ENCODE results near the gene MUC4.
"Not testable (repeated sequence)": the region's sequence is repeated elsewhere in the genome, so short reads cannot be mapped to it uniquely, and the experiment has no call there.

The MUC4 gene

DNA sequence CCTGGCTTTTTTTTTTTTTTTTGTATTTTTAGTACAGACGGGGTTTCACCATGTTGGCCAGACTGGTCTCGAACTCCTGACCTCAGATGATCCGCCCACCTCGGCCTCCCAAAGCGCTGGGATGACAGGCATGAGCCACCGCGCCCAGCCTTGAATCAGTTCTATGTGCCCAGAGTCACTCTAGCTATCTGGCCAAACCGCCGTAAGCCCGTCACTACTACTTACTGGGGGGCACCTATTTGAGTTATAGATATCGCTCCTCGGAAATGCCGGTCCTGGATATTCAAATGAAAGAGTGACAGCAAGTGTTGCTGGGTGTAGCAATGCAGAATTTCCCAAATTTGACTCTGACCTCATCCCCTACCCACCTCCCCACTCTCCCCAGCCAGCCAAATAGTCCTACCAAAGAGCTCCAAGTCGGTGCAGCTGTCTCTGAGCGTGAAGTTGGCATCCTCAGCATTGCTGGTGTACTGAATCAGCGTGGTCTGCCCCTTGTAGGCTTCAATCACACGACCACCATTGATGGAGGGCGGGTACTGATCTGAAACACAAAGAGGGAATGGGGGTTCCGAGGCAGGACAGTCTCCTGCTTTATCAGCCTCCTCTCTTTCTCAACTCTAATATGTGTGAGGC, 52.9 kb downstream of the MUC4 start:
- DNase-seq: no peak

- no peak for DNase-seq
Measured at GRCh38 chr3:195757827-195758226, 53.9 kb downstream of the MUC4 start.

DNA sequence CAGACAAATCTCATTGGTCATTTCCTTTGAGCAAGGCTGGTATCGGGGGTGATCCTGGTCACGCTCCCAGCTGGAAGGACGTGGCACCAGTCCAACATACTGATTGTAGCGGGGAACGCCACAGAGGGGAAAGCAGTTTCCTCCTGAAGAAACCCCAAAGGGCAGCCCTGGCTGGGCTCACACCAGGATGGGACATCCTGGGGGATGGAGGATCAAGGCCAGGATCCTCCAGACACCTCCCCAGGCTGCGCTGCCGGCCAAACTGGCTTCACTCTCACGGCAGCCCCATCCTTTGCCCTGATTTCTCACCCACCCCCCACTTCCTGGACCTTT, 54.3 kb downstream of the MUC4 start:
- DNase-seq: no peak

- DNase-seq: no peak
Measured at GRCh38 chr3:195755791-195756676, 55.7 kb downstream of the MUC4 start.

GRCh38 chr3:195755391-195755790, 56.3 kb downstream of the MUC4 start:
- no peak for DNase-seq

DNA sequence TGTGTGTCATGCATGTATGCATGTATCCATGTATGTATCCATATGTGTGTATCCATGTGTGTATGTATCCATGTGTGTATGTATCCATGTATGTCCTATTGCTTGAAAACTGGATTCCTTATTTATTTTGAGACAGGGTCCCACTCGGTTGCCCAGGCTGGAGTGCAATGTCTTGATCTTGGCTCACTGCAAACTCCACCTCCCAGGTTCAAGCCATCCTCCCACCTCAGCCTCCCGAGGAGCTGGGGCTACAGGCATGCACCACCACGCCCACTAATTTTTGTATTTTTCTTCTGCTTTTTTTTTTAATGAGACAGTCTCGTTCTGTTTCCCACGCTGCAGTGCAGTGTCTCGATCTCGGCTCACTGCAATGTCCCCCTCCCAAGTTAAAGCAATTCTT, 56.8 kb downstream of the MUC4 start:
- no peak for DNase-seq

DNA sequence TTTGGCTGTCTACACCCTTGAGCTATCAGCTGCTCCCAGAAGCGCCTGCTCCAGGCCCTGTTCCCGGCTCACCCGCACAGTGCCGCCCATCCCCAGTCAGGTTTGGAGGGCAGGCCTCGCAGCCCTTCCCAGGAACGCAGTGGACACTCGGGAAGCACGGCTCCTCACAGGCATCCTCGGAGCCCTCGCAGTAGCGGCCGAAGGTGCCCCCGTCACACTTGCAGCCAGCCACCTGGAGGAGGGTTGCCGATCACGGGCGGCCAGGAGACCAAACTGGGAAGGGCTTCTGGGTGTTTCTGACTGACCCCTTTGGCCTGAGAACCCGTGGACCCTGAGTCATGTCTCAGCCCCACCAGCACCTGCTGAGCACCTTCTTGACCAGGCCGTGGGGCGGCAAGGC, 57.6 kb downstream of the MUC4 start:
- no peak for DNase-seq

DNA sequence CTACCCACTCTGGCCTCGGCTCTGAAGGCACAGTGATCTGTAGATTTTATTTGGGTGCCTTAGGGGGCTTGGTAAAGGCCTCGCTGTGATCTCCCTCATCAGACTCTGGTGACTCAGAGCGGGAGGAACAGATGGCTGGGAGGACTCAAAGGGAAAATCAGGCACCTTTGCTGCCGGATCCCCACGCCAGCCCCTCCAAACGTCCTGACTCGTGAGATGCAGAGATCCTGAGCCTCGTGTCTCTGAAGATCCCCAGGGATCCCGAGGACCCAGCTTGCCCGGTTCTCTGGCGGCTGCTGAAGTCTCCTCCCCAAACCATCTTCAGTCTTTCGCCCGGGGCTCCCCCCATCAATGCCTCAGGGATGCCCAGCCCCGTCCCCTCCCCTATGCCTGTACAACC, 58.1 kb downstream of the MUC4 start:
- no peak for DNase-seq

DNA sequence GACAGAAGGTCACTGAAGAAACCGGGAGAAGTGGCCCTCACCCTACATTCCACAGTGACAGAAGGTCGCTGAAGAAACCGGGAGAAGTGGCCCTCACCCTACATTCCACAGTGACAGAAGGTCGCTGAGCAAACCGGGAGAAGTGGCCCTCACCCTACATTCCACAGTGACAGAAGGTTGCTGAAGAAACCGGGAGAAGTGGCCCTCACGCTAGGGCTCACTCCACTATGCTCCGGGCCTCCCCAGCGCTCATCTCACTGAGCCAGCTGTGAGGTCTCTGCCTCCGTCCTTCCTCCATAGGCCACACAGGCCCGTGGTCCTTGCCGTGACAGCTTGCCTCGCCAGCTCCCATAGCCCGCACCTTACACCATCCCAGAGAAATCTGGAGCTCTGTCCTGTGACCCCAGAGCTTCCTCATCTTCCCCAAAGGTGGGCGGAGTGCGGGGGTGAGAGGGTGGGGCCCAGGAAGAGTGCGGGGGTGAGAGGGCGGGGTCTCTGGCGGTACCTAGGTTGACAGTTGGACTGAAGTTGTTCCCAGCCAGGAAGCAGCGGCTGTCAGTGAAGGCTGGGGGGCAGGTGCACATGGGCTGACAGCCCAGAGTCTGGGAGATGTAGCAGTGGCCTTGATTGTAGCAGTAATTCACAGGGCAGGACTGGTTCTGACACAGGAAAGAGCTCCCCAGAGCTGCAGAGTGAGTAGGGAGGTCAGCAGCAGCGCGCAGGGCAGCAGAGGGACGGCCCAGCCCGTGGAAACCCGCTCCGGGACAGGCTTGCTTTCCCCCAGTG, 59.0 kb downstream of the MUC4 start:
- no peak for DNase-seq

- DNase-seq: no peak
Measured at GRCh38 chr3:195752066-195752465, 59.7 kb downstream of the MUC4 start.

- no peak for DNase-seq
Measured at GRCh38 chr3:195751560-195751959, 60.2 kb downstream of the MUC4 start.

DNA sequence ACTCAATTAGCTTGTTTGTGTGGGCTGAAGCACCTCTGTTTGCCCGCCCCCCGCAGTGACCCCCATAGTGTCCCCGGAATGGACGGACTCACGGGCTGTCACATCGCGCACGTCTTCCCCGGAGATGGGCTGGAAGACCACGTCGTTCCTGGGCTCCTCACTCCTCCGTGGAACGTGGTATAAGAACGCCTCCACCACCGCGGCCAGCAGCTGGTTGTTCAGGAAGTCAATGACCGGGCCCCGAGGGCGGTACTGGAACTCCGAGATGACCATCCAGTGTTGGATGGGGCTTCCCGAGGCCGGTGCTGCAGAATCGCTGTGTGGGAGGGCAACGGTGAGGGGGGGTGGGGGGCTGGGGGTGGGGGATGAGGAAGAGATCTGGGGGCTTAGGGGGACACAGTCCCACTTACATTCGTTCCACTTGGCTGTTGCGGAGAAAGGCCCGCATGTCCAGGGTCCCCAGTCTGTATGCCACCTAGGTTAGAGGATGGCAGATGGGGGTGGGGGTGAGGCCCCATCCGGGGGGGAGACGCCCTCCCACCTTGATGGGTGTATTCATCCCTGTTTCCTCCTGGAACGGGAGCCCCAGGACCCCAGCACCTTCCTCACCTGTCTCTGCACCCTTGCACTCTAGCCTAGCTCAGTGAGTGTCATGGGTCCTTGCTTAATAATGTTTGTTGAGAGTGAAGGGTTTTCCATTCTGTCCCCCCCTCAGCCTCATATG, 60.8 kb downstream of the MUC4 start:
- DNase-seq: no peak

GRCh38 chr3:195749101-195749500, 62.6 kb downstream of the MUC4 start:
- DNase-seq: not testable (repeated sequence)

DNA sequence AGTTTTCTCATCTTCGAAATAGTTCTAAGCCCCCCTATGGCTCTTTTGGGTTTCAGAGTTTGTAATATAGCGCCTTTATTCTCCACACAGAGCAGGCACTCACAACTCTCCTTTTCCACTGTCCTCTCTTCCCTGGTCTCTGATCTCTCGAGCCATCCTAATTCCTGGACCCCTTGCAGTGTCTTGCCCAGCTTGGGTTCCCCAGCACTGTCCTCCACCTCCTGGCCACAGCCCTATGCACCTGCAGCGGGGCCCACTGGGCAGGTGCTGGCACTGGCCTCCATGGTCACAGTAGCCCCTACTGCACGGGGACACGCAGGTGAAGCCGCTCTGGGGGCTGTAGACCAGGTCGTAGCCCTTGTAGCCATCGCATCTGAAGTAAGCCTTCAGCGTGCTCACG, 63.1 kb downstream of the MUC4 start:
- DNase-seq: no peak

- DNase-seq: no peak
Measured at GRCh38 chr3:195746751-195747150, 65.0 kb downstream of the MUC4 start.

DNA sequence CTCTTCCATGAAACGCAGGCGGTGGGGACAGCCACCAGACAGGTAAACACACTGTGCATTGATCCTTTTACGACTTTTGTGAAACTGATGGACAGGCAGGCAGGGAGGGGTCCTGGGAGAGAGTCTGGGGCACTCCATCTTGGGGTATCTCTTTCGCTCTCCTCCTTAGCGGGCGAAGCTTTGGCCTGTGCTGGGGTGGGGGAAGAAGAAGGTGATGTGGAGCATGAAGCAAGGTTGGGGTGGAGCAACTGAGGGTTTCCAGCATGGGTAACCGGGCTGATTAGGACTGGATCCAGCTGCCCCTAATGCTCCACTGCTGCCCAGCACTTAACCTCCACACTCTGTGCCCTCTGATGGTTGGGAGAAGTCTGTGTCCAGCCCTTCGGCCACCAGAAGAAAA, 65.4 kb downstream of the MUC4 start:
- no peak for DNase-seq

- no peak for DNase-seq
Measured at GRCh38 chr3:195744437-195744836, 67.3 kb downstream of the MUC4 start.

- no peak for DNase-seq
Measured at GRCh38 chr3:195739561-195740111, 72.1 kb downstream of the MUC4 start.

DNA sequence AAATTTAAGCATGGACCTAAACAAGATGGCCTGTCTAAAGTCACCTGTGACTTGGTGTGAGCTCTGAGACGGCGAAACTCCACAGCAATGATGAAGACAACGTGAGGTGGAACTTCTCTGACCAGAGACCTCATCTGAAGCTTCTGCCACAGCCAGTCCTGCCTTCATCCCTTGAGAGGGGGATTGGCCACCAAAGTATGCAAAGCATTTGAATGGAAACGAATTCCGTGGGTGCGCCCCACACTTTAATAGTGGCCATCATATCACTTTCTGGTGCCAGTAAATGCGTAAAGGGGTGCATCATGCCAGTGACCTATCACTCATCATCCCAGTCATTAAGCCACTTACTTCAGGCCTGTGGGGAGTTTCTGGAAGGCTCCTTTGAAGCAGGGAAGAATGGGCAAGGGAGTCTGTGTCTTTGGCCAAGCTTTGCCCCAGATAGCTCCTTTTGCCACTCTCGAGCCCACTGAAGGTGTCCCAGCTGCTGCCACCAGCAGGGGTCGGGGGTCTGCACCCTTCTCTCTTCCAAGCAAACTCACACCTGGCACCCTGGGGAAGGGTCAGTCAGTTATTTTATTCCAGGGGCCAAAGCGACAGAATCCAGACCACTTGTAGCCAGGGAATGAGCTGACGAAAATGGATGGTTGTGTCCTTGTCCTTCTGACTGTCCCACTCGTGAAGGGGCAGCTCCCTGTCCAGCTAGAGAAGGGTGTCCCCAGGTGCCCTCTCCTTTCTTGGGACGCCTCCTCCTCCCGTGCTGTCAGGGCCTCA, 73.3 kb downstream of the MUC4 start:
- no peak for DNase-seq

DNA sequence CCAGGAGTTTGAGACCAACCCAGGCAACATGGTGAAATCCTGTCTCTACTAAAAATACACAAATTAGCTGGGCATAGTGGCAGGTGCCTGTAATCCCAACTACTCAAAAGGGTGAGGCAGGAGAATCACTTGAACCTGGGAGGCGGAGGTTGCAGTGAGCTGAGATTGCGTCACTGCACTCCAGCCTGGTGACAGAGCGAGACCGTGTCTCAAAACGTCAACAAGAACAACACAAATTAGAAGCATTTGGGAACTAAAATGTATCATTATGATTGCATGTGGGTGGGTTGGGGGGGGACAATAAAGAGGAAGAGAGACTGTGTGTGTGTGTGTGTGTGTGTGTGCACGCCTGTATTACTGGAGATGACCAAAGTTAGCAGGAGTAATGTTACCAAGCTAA, 73.9 kb downstream of the MUC4 start:
- not testable (repeated sequence) for DNase-seq

- DNase-seq: no peak
Measured at GRCh38 chr3:195736866-195737490, 74.8 kb downstream of the MUC4 start.
